Left ventricle myocardium inferior (tissue), 1 donor: ENCODE measurements around the gene CCDC134. TPM values are rescaled to one million over a fixed set of nuclear protein-coding genes. Genes with fewer than 3 reads are reported as not detected.

ENCODE experiments used
- DNase-seq: peaks from one replicate; pipeline ENCODE4 v3.0.0-alpha.2; 2020
- H3K27ac ChIP-seq: fragments of 200-600 bp; replicated peaks from 2 replicates; pipeline ENCODE4 v1.8.0; 2021
- H3K27me3 ChIP-seq: fragments of 200-600 bp; 2 replicates; pipeline ENCODE4 v1.8.0; 2021; ENCODE audit warnings: low read depth
- H3K36me3 ChIP-seq: fragments of 200-600 bp; 2 replicates; pipeline ENCODE4 v1.8.0; 2021
- H3K4me1 ChIP-seq: fragments of 200-600 bp; 2 replicates; pipeline ENCODE4 v1.8.0; 2021
- H3K4me3 ChIP-seq: fragments of 200-600 bp; 2 replicates; pipeline ENCODE4 v1.8.0; 2021; ENCODE audit warnings: mild to moderate bottlenecking, moderate library complexity
- H3K9me3 ChIP-seq: fragments of 200-600 bp; replicated peaks from 2 replicates; pipeline ENCODE4 v1.8.0; 2021
- CTCF ChIP-seq: fragments of 200-600 bp; IDR thresholded peaks from 2 replicates; pipeline ENCODE4 v1.8.0; 2021; ENCODE audit warnings: antibody characterized with exemption, mild to moderate bottlenecking, borderline replicate concordance
- intact Hi-C: fragments of 100-400 bp; cut with micrococcal nuclease; formaldehyde crosslinking; loops from one replicate; pipeline ENCODE4 v1.11.0; 2022
- total RNA-seq: library from RNA; stranded (reverse); fragmentation: NEBNext Ultra II Directional; extraction: Animal tissue kit (Norgen Biotek cat#: 25700); gene quantifications from one replicate; pipeline ENCODE4 v1.2.1, GENCODE V29; 2021
- donor health status: DM: no; HTN: yes; CAD: no; lungs with severe emphysema.

Gene CCDC134
- total RNA-seq, 1 donor from 2014 or later = 3.9 TPM

- no peaks in the 10 kb centered on the region for H3K9me3 ChIP-seq
- no peak overlapping the region for H3K4me3 ChIP-seq
- H3K27me3 ChIP-seq = no peaks in the 10 kb centered on the region
- no peak for DNase-seq
- H3K27ac ChIP-seq = no peak overlapping the region
- no peak for TF ChIP-seq CTCF
- H3K4me1 ChIP-seq = no peaks in the 10 kb centered on the region
- intact Hi-C loops = no loop called here
- H3K36me3 ChIP-seq = peaks cover 13% of the 10 kb centered on the region
Observed at GRCh38 chr22:41818596-41818995, 18.1 kb downstream of the CCDC134 start.

- Histone ChIP-seq H3K27ac (no peak overlapping the region), H3K27me3 (no peaks in the 10 kb centered on the region), H3K4me1 (no peaks in the 10 kb centered on the region), H3K4me3 (no peak overlapping the region), H3K9me3 (no peaks in the 10 kb centered on the region), H3K36me3 (peaks cover 8% of the 10 kb centered on the region)
- DNase-seq = no peak
- intact Hi-C loops = no loop called here
- no peak for TF ChIP-seq CTCF
Observed at GRCh38 chr22:41819257-41819656, 18.8 kb downstream of the CCDC134 start.

GRCh38 chr22:41820447-41820846 is 20.0 kb downstream of the CCDC134 start:
- no peak for DNase-seq
- no peak overlapping the region for H3K4me3 ChIP-seq
- intact Hi-C loops = loop anchor here (5.0 kb wide), 1 partner anchor 122 kb away; no protein-coding TSS in a partner anchor
- no peaks in the 10 kb centered on the region for H3K27me3 ChIP-seq
- no peaks in the 10 kb centered on the region for H3K9me3 ChIP-seq
- H3K36me3 ChIP-seq = peaks cover 3% of the 10 kb centered on the region
- peaks cover 8% of the 10 kb centered on the region for H3K4me1 ChIP-seq
- no peak overlapping the region for H3K27ac ChIP-seq
- TF ChIP-seq CTCF = no peak

GRCh38 chr22:41821471-41822316 is 21.2 kb downstream of the CCDC134 start:
- intact Hi-C loops = loop anchor here (5.0 kb wide), 1 partner anchor 121 kb away; no protein-coding TSS in a partner anchor
- no peaks in the 10 kb centered on the region for H3K36me3 ChIP-seq
- peaks cover 20% of the 10 kb centered on the region for H3K4me1 ChIP-seq
- DNase-seq = no peak
- no peaks in the 10 kb centered on the region for H3K27me3 ChIP-seq
- H3K4me3 ChIP-seq = no peak overlapping the region
- H3K27ac ChIP-seq = no peak overlapping the region
- no peak for TF ChIP-seq CTCF
- H3K9me3 ChIP-seq = no peaks in the 10 kb centered on the region

GRCh38 chr22:41822317-41823057 is 22.0 kb downstream of the CCDC134 start:
- no peak overlapping the region for H3K27ac ChIP-seq
- H3K27me3 ChIP-seq = no peaks in the 10 kb centered on the region
- peaks cover 28% of the 10 kb centered on the region for H3K4me1 ChIP-seq
- DNase-seq = no peak
- H3K4me3 ChIP-seq = no peak overlapping the region
- peak; percentile 68 for TF ChIP-seq CTCF
- intact Hi-C loops = loop anchor here (5.0 kb wide), 1 partner anchor 120 kb away; no protein-coding TSS in a partner anchor
- H3K9me3 ChIP-seq = no peaks in the 10 kb centered on the region
- H3K36me3 ChIP-seq = no peaks in the 10 kb centered on the region
